ENCODE measurements around the gene EXT2.

Gene EXT2

GRCh38 chr11:44130751-44131150 is 35.3 kb downstream of the EXT2 start (continued):
- TF ChIP-seq ZFP3 (CRISPR knock-in tag; IDR thresholded peaks at IDR 0.05) = no peak
- TF ChIP-seq ISL1 (CRISPR knock-in tag; IDR thresholded peaks at IDR 0.05) = no peak
- TF ChIP-seq RARB (CRISPR knock-in tag; IDR thresholded peaks at IDR 0.05) = no peak
- TF ChIP-seq GLIS3 (CRISPR knock-in tag; IDR thresholded peaks at IDR 0.05) = no peak
- no peak for TF ChIP-seq SNAI2 (CRISPR knock-in tag; IDR thresholded peaks at IDR 0.05)
- no peak for TF ChIP-seq PPARA (CRISPR knock-in tag; IDR thresholded peaks at IDR 0.05; ENCODE audit: borderline replicate concordance)
- TF ChIP-seq ZNF565 (CRISPR knock-in tag; conservative IDR thresholded peaks at IDR 0.05; ENCODE audit: low read depth) = no peak
- TF ChIP-seq, protein P1, sequence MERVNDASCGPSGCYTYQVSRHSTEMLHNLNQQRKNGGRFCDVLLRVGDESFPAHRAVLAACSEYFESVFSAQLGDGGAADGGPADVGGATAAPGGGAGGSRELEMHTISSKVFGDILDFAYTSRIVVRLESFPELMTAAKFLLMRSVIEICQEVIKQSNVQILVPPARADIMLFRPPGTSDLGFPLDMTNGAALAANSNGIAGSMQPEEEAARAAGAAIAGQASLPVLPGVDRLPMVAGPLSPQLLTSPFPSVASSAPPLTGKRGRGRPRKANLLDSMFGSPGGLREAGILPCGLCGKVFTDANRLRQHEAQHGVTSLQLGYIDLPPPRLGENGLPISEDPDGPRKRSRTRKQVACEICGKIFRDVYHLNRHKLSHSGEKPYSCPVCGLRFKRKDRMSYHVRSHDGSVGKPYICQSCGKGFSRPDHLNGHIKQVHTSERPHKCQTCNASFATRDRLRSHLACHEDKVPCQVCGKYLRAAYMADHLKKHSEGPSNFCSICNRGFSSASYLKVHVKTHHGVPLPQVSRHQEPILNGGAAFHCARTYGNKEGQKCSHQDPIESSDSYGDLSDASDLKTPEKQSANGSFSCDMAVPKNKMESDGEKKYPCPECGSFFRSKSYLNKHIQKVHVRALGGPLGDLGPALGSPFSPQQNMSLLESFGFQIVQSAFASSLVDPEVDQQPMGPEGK (CRISPR knock-in tag; IDR thresholded peaks at IDR 0.05; ENCODE audit: borderline replicate concordance) = no peak
- no peak for TF ChIP-seq ZC3H10 (CRISPR knock-in tag; IDR thresholded peaks at IDR 0.05)
- no peak for TF ChIP-seq ESRRG (CRISPR knock-in tag; IDR thresholded peaks at IDR 0.05)

DNA sequence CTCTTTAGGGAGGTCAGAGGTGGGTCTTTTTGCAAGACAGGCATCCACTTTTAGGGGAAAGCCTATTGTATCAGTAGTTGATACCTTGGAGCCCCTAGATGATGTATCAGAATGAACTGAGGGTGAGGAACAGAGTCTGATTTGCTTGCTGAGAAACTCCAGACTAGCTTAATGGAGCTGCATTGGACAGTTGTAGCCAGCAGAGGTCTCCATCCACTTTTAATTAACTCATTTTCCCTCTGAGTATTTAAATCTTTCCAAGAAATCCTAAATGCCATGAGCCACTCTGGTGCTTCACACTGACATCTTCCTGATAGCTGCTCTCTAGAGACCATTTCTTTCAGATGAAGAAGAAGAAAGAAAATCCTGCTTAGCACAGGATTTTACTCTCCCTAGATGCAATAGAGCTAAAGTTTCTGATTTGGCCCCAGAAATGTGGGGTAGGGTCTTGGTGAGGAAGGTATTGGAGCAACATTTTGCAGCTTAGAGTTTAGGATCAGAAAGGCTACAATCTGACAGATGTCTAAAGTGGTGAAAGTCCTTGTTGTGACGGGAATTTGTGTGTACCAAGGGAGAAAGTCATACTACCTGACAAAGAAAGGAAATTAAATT is 38.0 kb downstream of the EXT2 start:
- ATAC-seq = peak; percentile 82
- TF ChIP-seq ZC3H10 (CRISPR knock-in tag; IDR thresholded peaks at IDR 0.05) (no peak), ZNF8 (CRISPR knock-in tag; IDR thresholded peaks at IDR 0.05) (no peak), OSR1 (CRISPR knock-in tag; IDR thresholded peaks at IDR 0.05) (no peak), ZFP30 (CRISPR knock-in tag; IDR thresholded peaks at IDR 0.05) (no peak), BACH2 (CRISPR knock-in tag; IDR thresholded peaks at IDR 0.05; ENCODE audit: borderline replicate concordance) (no peak), ARNTL (CRISPR knock-in tag; IDR thresholded peaks at IDR 0.05; ENCODE audit: borderline replicate concordance, low read depth) (no peak), ZNF70 (CRISPR knock-in tag; IDR thresholded peaks at IDR 0.05) (no peak), POU6F1 (CRISPR knock-in tag; IDR thresholded peaks at IDR 0.05; ENCODE audit: borderline replicate concordance, low read depth) (no peak)

DNA sequence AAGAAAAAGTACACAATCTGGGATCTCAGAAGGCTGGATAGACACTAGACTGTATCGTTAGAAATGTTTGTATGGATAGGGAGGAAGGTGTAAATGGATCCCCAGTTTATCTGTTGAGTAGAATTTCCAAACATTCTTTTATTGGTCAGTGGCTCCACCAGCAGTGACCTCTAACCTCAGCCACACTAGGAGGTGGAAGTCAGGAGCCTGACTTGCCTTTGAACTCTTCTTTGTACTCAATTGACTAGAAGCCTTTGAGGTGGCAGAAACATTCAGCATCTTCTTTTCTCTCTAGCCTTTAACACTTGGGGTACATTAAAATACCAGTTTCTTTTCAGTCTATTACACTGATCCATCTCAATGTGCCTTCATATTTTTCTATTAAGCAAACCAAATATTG is 39.1 kb downstream of the EXT2 start:
- ATAC-seq = no peak
- no peak for TF ChIP-seq TCF4 (CRISPR knock-in tag; IDR thresholded peaks at IDR 0.05; ENCODE audit: borderline replicate concordance)
- TF ChIP-seq RARB (CRISPR knock-in tag; IDR thresholded peaks at IDR 0.05) = no peak
- TF ChIP-seq CSRNP3 (CRISPR knock-in tag; IDR thresholded peaks at IDR 0.05) = no peak
- TF ChIP-seq ISL1 (CRISPR knock-in tag; IDR thresholded peaks at IDR 0.05) = no peak
- no peak for TF ChIP-seq ARNTL (CRISPR knock-in tag; IDR thresholded peaks at IDR 0.05; ENCODE audit: borderline replicate concordance, low read depth)
- no peak for TF ChIP-seq ZNF8 (CRISPR knock-in tag; IDR thresholded peaks at IDR 0.05)
- no peak for TF ChIP-seq CREB5 (CRISPR knock-in tag; IDR thresholded peaks at IDR 0.05; ENCODE audit: low read depth)
- no peak for TF ChIP-seq ZFP30 (CRISPR knock-in tag; IDR thresholded peaks at IDR 0.05)
- no peak for TF ChIP-seq PPARA (CRISPR knock-in tag; IDR thresholded peaks at IDR 0.05; ENCODE audit: borderline replicate concordance)
- no peak for TF ChIP-seq TOX (CRISPR knock-in tag; IDR thresholded peaks at IDR 0.05; ENCODE audit: borderline replicate concordance)
- TF ChIP-seq ZFP3 (CRISPR knock-in tag; IDR thresholded peaks at IDR 0.05) = no peak
- TF ChIP-seq, protein P1 (CRISPR knock-in tag; IDR thresholded peaks at IDR 0.05; ENCODE audit: borderline replicate concordance) = no peak
- no peak for TF ChIP-seq ZNF565 (CRISPR knock-in tag; conservative IDR thresholded peaks at IDR 0.05; ENCODE audit: low read depth)
- TF ChIP-seq OSR1 (CRISPR knock-in tag; IDR thresholded peaks at IDR 0.05) = no peak
- no peak for TF ChIP-seq POU6F1 (CRISPR knock-in tag; IDR thresholded peaks at IDR 0.05; ENCODE audit: borderline replicate concordance, low read depth)
- TF ChIP-seq TSHZ2 (CRISPR knock-in tag; IDR thresholded peaks at IDR 0.05) = no peak
- TF ChIP-seq ZNF70 (CRISPR knock-in tag; IDR thresholded peaks at IDR 0.05) = no peak
- TF ChIP-seq CSDC2 (CRISPR knock-in tag; IDR thresholded peaks at IDR 0.05) = no peak
- no peak for TF ChIP-seq SNAI2 (CRISPR knock-in tag; IDR thresholded peaks at IDR 0.05)
- TF ChIP-seq GLIS3 (CRISPR knock-in tag; IDR thresholded peaks at IDR 0.05) = no peak
